ENCODE data around the gene HMBS.
A peak's percentile ranks its signal among the peaks of the same experiment; 100 is the strongest.

HMBS gene

DNA sequence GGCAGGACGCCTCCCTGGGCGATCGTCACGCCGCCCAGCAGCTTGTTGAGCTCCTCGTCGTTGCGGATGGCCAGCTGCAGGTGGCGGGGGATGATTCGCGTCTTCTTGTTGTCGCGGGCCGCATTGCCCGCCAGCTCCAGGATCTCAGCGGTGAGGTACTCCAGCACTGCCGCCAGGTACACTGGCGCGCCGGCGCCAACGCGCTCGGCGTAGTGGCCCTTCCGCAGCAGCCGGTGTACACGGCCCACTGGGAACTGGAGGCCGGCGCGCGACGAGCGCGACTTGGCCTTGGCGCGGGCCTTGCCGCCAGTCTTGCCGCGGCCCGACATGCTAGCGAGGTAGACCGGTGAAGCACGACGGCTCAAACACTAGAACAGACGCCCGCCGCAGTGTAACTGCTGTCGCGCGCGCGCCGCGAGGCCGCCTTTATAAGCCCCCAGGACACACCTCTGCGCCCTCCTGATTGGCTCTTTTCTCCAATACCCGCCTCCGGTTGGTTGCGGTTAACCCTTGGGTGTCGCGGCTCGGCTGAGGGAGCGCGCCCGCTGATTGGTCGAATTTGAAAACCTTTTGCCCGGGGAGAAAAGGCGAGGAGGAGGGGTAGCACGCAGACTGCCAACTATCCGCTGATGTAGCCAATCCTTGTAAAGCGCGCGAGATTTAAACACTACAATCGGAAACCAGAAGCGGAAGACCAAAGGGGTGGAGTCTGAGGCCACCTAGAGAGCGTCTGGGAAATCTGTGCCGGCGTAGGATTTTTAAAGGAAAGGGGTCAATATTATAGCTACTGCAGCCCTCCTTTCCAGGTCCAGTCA, 10.6 kb downstream of the HMBS start:
- TF ChIP-seq EZH2phosphoT487 (IDR thresholded peaks at IDR 0.05; ENCODE audit: borderline replicate concordance) = no peak
- TF ChIP-seq CTCF (conservative IDR thresholded peaks at IDR 0.05; ENCODE audit: low read length) = 0 out of 2 replicates have a peak, but pooled peaks have one; percentile 11
- H3F3A ChIP-seq (ENCODE audit: low read depth) = peaks cover 12% of the 10 kb centered on the region

DNA sequence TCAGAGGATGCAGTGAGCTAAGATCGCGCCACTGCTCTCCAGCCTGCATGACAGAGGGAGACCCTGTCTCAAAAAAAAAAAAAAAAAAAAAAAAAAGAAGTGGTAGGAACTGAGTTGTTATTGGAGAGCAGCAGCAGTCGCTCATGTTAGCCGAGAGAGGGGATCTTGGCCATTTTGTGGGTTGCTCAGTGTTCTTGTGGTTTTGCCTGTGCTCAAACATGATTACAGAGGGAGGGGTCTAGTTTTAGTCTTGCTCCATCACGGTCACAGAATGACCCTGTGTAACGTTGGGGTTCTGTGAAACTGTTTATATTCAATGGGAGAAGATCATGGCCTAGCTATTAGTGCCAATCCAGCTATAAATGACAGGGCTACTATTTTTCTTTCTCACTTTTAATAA, 15.0 kb downstream of the HMBS start:
- Histone ChIP-seq H3K4me2 (ENCODE audit: low read depth, low read length, poor library complexity, severe bottlenecking) (peak overlapping the region; percentile 99), H3K9ac (ENCODE audit: low read depth, low read length, poor library complexity, severe bottlenecking) (peak overlapping the region; percentile 84), H3K36me3 (ENCODE audit: insufficient read depth, low read length) (peaks cover 19% of the 10 kb centered on the region; the same call in 1 of the 2 replicates), H3K27me3 (ENCODE audit: insufficient read depth, low read length, poor library complexity, severe bottlenecking) (peaks cover 1% of the 10 kb centered on the region), H4K20me1 (ENCODE audit: insufficient read depth, low read length, poor library complexity, severe bottlenecking) (peaks cover 4% of the 10 kb centered on the region), H3K4me1 (ENCODE audit: insufficient read depth, low read length, poor library complexity, severe bottlenecking) (peaks cover 23% of the 10 kb centered on the region), H3K79me2 (ENCODE audit: insufficient read depth, low read length) (peaks cover 61% of the 10 kb centered on the region), H2AFZ (ENCODE audit: low read length) (no peak overlapping the region), H3F3A (ENCODE audit: low read depth) (no peaks in the 10 kb centered on the region), H3K4me3 (ENCODE audit: low read length, poor library complexity, severe bottlenecking) (peak overlapping the region; percentile 88), H3K9me2 (replicated peaks; ENCODE audit: low read depth, low read length) (no peaks in the 10 kb centered on the region), H3K9me3 (ENCODE audit: insufficient read depth, low read depth, low read length) (no peaks in the 10 kb centered on the region)
- no peak for TF ChIP-seq CTCF (conservative IDR thresholded peaks at IDR 0.05; ENCODE audit: low read length)
- TF ChIP-seq EZH2phosphoT487 (IDR thresholded peaks at IDR 0.05; ENCODE audit: borderline replicate concordance) = no peak

More for the DNA sequence above, 10.6 kb downstream of the HMBS start:
- peak overlapping the region; percentile 95 for H3K4me2 ChIP-seq (ENCODE audit: low read depth, low read length, poor library complexity, severe bottlenecking)
- H3K9ac ChIP-seq (ENCODE audit: low read depth, low read length, poor library complexity, severe bottlenecking) = peak overlapping the region; percentile 100
- H3K36me3 ChIP-seq (ENCODE audit: insufficient read depth, low read length) = peaks cover 42% of the 10 kb centered on the region
- no peak overlapping the region for H2AFZ ChIP-seq (ENCODE audit: low read length)
- H3K9me3 ChIP-seq (ENCODE audit: insufficient read depth, low read depth, low read length) = no peaks in the 10 kb centered on the region
- peaks cover 15% of the 10 kb centered on the region for H3K27me3 ChIP-seq (ENCODE audit: insufficient read depth, low read length, poor library complexity, severe bottlenecking)
- no peaks in the 10 kb centered on the region for H3K9me2 ChIP-seq (replicated peaks; ENCODE audit: low read depth, low read length)
- H3K4me3 ChIP-seq (ENCODE audit: low read length, poor library complexity, severe bottlenecking) = peak overlapping the region; percentile 82
- peaks cover 88% of the 10 kb centered on the region for H3K79me2 ChIP-seq (ENCODE audit: insufficient read depth, low read length)
- H3K4me1 ChIP-seq (ENCODE audit: insufficient read depth, low read length, poor library complexity, severe bottlenecking) = peaks cover 39% of the 10 kb centered on the region
- peaks cover 35% of the 10 kb centered on the region for H4K20me1 ChIP-seq (ENCODE audit: insufficient read depth, low read length, poor library complexity, severe bottlenecking)

GRCh38 chr11:119100246-119100970, 15.7 kb downstream of the HMBS start:
- Histone ChIP-seq H3K4me3 (ENCODE audit: low read length, poor library complexity, severe bottlenecking) (peak overlapping the region; percentile 88), H2AFZ (ENCODE audit: low read length) (peak overlapping the region; percentile 22; the same call in 1 of the 2 replicates), H3K4me1 (ENCODE audit: insufficient read depth, low read length, poor library complexity, severe bottlenecking) (peaks cover 23% of the 10 kb centered on the region)

More at GRCh38 chr11:119100246-119100970, 15.7 kb downstream of the HMBS start:
- Histone ChIP-seq H3K9me2 (replicated peaks; ENCODE audit: low read depth, low read length) (no peaks in the 10 kb centered on the region), H3K79me2 (ENCODE audit: insufficient read depth, low read length) (peaks cover 55% of the 10 kb centered on the region), H4K20me1 (ENCODE audit: insufficient read depth, low read length, poor library complexity, severe bottlenecking) (no peaks in the 10 kb centered on the region), H3F3A (ENCODE audit: low read depth) (no peaks in the 10 kb centered on the region), H3K27me3 (ENCODE audit: insufficient read depth, low read length, poor library complexity, severe bottlenecking) (no peaks in the 10 kb centered on the region), H3K36me3 (ENCODE audit: insufficient read depth, low read length) (peaks cover 19% of the 10 kb centered on the region; the same call in 1 of the 2 replicates), H3K4me2 (ENCODE audit: low read depth, low read length, poor library complexity, severe bottlenecking) (peak overlapping the region; percentile 99), H3K9me3 (ENCODE audit: insufficient read depth, low read depth, low read length) (no peaks in the 10 kb centered on the region), H3K9ac (ENCODE audit: low read depth, low read length, poor library complexity, severe bottlenecking) (peak overlapping the region; percentile 84)
- TF ChIP-seq EZH2phosphoT487 (IDR thresholded peaks at IDR 0.05; ENCODE audit: borderline replicate concordance) (no peak), CTCF (conservative IDR thresholded peaks at IDR 0.05; ENCODE audit: low read length) (peak; percentile 72)

Data from Loucy (cell line).